ENCODE measurements around the gene TNN.

DNA sequence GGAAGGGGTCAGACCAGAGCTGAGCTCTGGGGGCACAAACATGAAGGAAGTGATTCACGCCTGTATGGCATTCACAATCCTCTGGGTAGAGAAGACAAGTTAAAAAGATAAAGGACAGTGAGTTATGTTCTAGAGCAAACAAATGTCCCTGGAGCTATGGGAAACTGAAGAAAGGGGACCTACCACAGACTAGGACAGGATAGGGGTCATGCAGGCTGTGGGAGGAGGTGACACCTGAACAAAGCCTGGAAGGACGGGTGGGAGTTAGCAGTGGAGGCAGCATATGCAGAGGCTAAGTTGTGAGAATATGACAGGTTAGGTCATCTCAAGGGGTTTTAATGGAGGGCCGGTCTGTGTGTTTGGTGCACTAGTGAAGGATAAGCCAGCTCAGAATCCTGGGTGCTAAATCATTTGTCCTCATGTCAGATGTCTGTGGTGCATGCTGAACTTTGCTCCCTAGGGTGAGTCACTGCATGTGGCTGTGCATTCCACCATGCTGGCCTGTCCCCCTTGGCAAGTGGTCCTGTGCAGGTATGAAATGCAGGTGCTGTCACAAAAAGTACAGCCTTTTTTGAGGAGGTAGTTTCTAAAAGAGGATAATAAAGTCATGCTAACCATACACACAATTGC lies 28.5 kb downstream of the TNN start:
- TF ChIP-seq EZH2 (IDR thresholded peaks at IDR 0.05; ENCODE audit: insufficient read depth, poor library complexity, severe bottlenecking) (no peak), EZH2phosphoT487 (IDR thresholded peaks at IDR 0.05; ENCODE audit: insufficient read depth, low read depth) (no peak)
